ENCODE data around the gene NDUFS3.

- TF ChIP-seq EP300 (IDR thresholded peaks at IDR 0.05) (no peak), POLR2A (IDR thresholded peaks at IDR 0.05) (no peak), POLR2AphosphoS5 (IDR thresholded peaks at IDR 0.05) (no peak), CTCF (IDR thresholded peaks at IDR 0.05) (no peak)
These were observed 27.8 kb upstream of the NDUFS3 start for GRCh38 chr11:47551086-47551485.
